OCI-LY7 (cell line): ENCODE data around the gene ARHGAP24. TPM values are rescaled to one million over a fixed set of nuclear protein-coding genes. Genes with fewer than 3 reads are reported as not detected.
"Not testable (repeated sequence)": the region's sequence is repeated elsewhere in the genome, so short reads cannot be mapped to it uniquely, and the experiment has no call there.

ENCODE experiments used
- BruUV-seq: library from RNA; stranded (reverse); fragments of 400-500 nt; replicated peaks from 2 replicates; lab custom pipeline; 2021; lab: Mats Ljungman, UMichigan
- CTCF ChIA-PET: fragments of 300-600 bp; sonication (Branson Sonifier 250); formaldehyde crosslinking; loops from one replicate; lab custom pipeline; 2022; ENCODE audit warnings: antibody characterized with exemption; ENCODE audit not compliant: unreplicated experiment; lab: Charles Lee
- POLR2A ChIA-PET: fragments of 300-600 bp; sonication (Branson Sonifier 250); formaldehyde crosslinking; loops from one replicate; lab custom pipeline; 2022; ENCODE audit warnings: antibody characterized with exemption; lab: Charles Lee
- DNase-seq: peaks from one replicate; pipeline ENCODE4 v3.0.0-alpha.2; 2015; ENCODE audit warnings: low spot score
- H2AFZ ChIP-seq: fragments of 200-600 bp; sonication (generic), shearing (Covaris generic); 2 replicates; pipeline ENCODE4 v1.6.1; 2014; ENCODE audit warnings: mild to moderate bottlenecking, antibody characterized with exemption, low read length, moderate library complexity
- H3K27ac ChIP-seq: fragments of 200-600 bp; sonication (generic); 2 replicates; pipeline ENCODE4 v1.5.1; 2014; ENCODE audit warnings: mixed run types, low read depth, mild to moderate bottlenecking, moderate library complexity, low read length, inconsistent platforms; ENCODE audit not compliant: poor library complexity, severe bottlenecking
- H3K36me3 ChIP-seq: fragments of 200-600 bp; sonication (generic); 2 replicates; pipeline ENCODE4 v1.6.1; 2014; ENCODE audit warnings: mild to moderate bottlenecking, antibody characterized with exemption, low read length, moderate library complexity, mixed read lengths; ENCODE audit not compliant: insufficient read depth
- H3K4me1 ChIP-seq: fragments of 200-600 bp; sonication (generic); 2 replicates; pipeline ENCODE4 v1.5.1; 2014; ENCODE audit warnings: mild to moderate bottlenecking, low read length; ENCODE audit not compliant: insufficient read depth, poor library complexity, severe bottlenecking
- H3K4me2 ChIP-seq: fragments of 200-600 bp; sonication (generic); 2 replicates; pipeline ENCODE4 v1.6.1; 2014; ENCODE audit warnings: mild to moderate bottlenecking, low read length
- H3K4me3 ChIP-seq: fragments of 200-600 bp; sonication (generic); 2 replicates; pipeline ENCODE4 v1.5.1; 2014; ENCODE audit warnings: mild to moderate bottlenecking, low read depth, low read length; ENCODE audit not compliant: poor library complexity, severe bottlenecking
- H3K79me2 ChIP-seq: fragments of 200-600 bp; sonication (generic); 2 replicates; pipeline ENCODE4 v1.6.1; 2016; ENCODE audit warnings: low read depth, mild to moderate bottlenecking, low read length, moderate library complexity, mixed read lengths; ENCODE audit not compliant: insufficient read depth
- H3K9me2 ChIP-seq: fragments of 200-600 bp; sonication (generic); 2 replicates; pipeline ENCODE4 v1.6.1; 2016; ENCODE audit warnings: mild to moderate bottlenecking, low read length, mixed read lengths; ENCODE audit not compliant: insufficient read depth
- H3K9me3 ChIP-seq: fragments of 200-600 bp; sonication (generic); 2 replicates; pipeline ENCODE4 v1.6.1; 2014; ENCODE audit warnings: mild to moderate bottlenecking, mixed run types, low read length, mixed read lengths
- H4K20me1 ChIP-seq: fragments of 200-600 bp; sonication (generic); 2 replicates; pipeline ENCODE4 v1.6.1; 2014; ENCODE audit warnings: mild to moderate bottlenecking, antibody characterized with exemption, low read length, moderate library complexity, mixed read lengths; ENCODE audit not compliant: insufficient read depth
- EZH2phosphoT487 ChIP-seq: fragments of 200-600 bp; sonication (generic); IDR thresholded peaks from 2 replicates; pipeline ENCODE4 v1.6.1; 2018; ENCODE audit warnings: low read depth, borderline replicate concordance, mild to moderate bottlenecking, mixed run types, antibody characterized with exemption, low read length, moderate library complexity, mixed read lengths
- intact Hi-C: fragments of 100-400 bp; cut with micrococcal nuclease; formaldehyde crosslinking; loops from one replicate; pipeline ENCODE4 v1.10.0; 2022; ENCODE audit not compliant: unreplicated experiment
- total RNA-seq, 2 experiments: library from RNA; depleted of rRNA in 1 of 2; stranded (reverse); fragments of >200 nt in 1 of 2; shearing (Covaris generic) in 1 of 2; gene quantifications; 2 replicates each; pipeline ENCODE4 v1.2.3, GENCODE V29; 2014 to 2022
- TF ChIP-seq, protein P1 (sequence below): fragments of 200-600 bp; sonication (generic); conservative IDR thresholded peaks from 2 replicates; pipeline ENCODE4 v1.5.1; 2014; ENCODE audit warnings: mild to moderate bottlenecking, antibody characterized with exemption, low read length, moderate library complexity, mixed read lengths

ARHGAP24 gene
- total RNA-seq, 2 experiments from 2014 or later, result 0.88 to 4.4 TPM

DNA sequence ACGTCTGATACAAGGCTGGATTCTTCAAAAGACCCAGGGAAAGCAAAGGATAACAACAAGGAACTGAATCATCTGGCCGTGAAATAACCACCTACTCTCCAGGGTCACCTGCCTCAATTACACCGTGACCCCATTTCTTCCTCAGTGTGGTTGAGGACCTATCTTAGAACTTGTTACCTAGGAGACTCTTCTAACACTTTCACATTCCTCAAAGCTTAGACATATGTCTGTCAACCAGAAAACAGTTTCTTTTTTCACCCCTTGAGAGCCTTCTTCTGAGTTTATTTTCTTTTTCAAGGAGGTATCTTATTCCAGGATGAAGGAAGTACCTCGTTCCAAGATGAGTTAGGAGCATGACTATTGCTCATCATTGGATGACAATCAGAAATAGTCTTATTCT lies 337.8 kb downstream of the ARHGAP24 start:
- no TSS peak for BruUV-seq
- Histone ChIP-seq H3K79me2 (no peaks in the 10 kb centered on the region), H3K4me2 (no peak overlapping the region)

DNA sequence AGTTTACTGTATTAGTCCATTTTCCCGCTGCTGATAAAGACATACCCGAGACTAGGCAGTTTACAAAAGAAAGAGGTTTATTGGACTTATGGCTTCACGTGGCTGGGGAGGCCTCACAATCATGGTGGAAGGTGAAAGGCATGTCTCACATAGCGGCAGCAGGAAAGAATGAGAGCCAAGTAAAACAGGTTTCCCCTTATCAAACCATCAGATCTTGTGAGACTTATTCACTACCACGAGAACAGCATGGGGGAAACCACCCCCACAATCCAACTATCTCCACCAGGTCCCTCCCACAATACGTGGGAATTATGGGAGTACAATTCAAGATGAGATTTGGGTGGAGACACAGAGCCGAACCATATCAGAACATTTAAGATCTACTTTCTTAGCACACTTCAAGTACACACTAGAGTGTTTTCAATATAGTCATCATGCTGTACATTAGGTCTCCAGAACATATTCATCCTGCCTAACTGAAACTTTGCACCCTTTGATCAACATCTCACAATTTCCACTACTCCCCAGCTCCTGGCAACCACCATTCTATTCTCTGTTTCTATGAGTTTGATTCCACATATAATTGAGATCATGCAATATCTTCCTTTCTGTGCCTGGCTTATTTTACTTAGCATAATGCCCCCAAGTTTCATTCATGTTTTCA lies 341.0 kb downstream of the ARHGAP24 start:
- TF ChIP-seq, protein P1, sequence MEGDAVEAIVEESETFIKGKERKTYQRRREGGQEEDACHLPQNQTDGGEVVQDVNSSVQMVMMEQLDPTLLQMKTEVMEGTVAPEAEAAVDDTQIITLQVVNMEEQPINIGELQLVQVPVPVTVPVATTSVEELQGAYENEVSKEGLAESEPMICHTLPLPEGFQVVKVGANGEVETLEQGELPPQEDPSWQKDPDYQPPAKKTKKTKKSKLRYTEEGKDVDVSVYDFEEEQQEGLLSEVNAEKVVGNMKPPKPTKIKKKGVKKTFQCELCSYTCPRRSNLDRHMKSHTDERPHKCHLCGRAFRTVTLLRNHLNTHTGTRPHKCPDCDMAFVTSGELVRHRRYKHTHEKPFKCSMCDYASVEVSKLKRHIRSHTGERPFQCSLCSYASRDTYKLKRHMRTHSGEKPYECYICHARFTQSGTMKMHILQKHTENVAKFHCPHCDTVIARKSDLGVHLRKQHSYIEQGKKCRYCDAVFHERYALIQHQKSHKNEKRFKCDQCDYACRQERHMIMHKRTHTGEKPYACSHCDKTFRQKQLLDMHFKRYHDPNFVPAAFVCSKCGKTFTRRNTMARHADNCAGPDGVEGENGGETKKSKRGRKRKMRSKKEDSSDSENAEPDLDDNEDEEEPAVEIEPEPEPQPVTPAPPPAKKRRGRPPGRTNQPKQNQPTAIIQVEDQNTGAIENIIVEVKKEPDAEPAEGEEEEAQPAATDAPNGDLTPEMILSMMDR, result no peak
- Histone ChIP-seq H3K79me2 (no peaks in the 10 kb centered on the region), H3K4me1 (no peaks in the 10 kb centered on the region), H3K9me3 (no peaks in the 10 kb centered on the region), H3K27ac (no peak overlapping the region), H3K36me3 (no peaks in the 10 kb centered on the region), H2AFZ (no peak overlapping the region), H4K20me1 (no peaks in the 10 kb centered on the region), H3K4me3 (no peak overlapping the region), H3K4me2 (no peak overlapping the region), H3K9me2 (no peaks in the 10 kb centered on the region)
- ChIA-PET POLR2A (no interaction called here), CTCF (no interaction called here)
- intact Hi-C loops, result no loop called here
- no TSS peak for BruUV-seq
- DNase-seq, result no peak

More for the DNA sequence above, 337.8 kb downstream of the ARHGAP24 start:
- Histone ChIP-seq H4K20me1 (no peaks in the 10 kb centered on the region), H3K27ac (no peak overlapping the region), H3K9me3 (no peaks in the 10 kb centered on the region), H3K4me3 (no peak overlapping the region), H3K4me1 (no peaks in the 10 kb centered on the region), H3K36me3 (no peaks in the 10 kb centered on the region), H3K9me2 (no peaks in the 10 kb centered on the region), H2AFZ (no peak overlapping the region)
- POLR2A ChIA-PET, result interaction anchor here (0.6 to 1.9 kb wide), 4 partner anchors 9 to 132 kb away, joined by 3 to 7 read pairs (median 3); no protein-coding TSS in a partner anchor
- CTCF ChIA-PET, result no interaction called here
- no peak for DNase-seq
- TF ChIP-seq, protein P1, result no peak
- TF ChIP-seq EZH2phosphoT487, result no peak
- intact Hi-C loops, result no loop called here

DNA sequence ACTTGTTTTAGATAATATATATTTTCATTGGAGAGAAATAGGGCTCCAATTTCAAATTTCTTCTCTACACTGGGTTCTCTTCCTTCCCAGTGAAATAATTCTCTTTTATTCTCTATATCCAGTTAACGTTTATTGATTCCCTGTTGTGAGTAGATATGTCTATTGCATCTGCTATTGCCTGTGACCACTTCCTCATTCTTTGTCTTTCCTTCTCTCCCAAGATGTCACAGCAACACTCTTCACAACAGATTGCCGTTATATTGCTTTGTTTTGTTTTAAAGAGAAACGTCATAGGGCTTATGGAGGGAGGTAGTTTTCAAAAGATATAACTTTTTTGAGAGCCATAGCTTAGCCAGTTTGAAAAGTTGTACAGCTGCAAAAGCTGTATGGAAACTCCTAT lies 343.8 kb downstream of the ARHGAP24 start:
- CTCF ChIA-PET, result no interaction called here
- no TSS peak for BruUV-seq

DNA sequence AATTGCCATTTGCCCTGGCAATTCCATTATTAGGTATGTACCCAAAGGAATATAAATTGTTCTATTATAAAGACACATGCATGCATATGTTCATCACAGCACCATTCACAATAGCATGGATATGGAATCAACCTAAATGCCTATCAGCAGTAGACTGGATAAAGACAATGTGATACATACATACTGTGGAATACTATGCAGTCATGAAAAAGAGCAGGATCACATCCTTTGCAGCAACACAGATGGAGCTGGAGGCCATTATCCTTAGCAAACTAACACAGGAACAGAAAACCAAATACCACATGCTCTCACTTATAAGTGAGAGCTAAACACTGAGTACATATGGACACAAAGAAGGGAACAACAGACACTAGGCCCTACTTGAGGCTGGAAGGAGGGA lies 345.2 kb downstream of the ARHGAP24 start:
- BruUV-seq, H3K9me3 ChIP-seq, H3K9me2 ChIP-seq, H3K4me2 ChIP-seq, CTCF ChIA-PET, POLR2A ChIA-PET, DNase-seq, H2AFZ ChIP-seq, H3K79me2 ChIP-seq, H3K4me1 ChIP-seq, H3K4me3 ChIP-seq, H4K20me1 ChIP-seq, intact Hi-C loops, H3K27ac ChIP-seq, H3K36me3 ChIP-seq: not testable (repeated sequence)

More for the DNA sequence above, 343.8 kb downstream of the ARHGAP24 start:
- TF ChIP-seq, protein P1, result no peak
- TF ChIP-seq EZH2phosphoT487, result no peak
- H3K9me2 ChIP-seq, result no peaks in the 10 kb centered on the region
- no peak overlapping the region for H3K4me2 ChIP-seq
- H4K20me1 ChIP-seq, result no peaks in the 10 kb centered on the region
- H2AFZ ChIP-seq, result no peak overlapping the region
- H3K27ac ChIP-seq, result no peak overlapping the region
- H3K9me3 ChIP-seq, result no peaks in the 10 kb centered on the region
- DNase-seq, result no peak
- H3K4me1 ChIP-seq, result no peaks in the 10 kb centered on the region
- H3K79me2 ChIP-seq, result no peaks in the 10 kb centered on the region
- H3K36me3 ChIP-seq, result no peaks in the 10 kb centered on the region
- POLR2A ChIA-PET, result interaction anchor here (0.7 kb wide), 1 partner anchor 60 kb away, joined by 3 read pairs; no protein-coding TSS in a partner anchor
- H3K4me3 ChIP-seq, result no peak overlapping the region
- intact Hi-C loops, result no loop called here
